GM19238 (cell line): ENCODE measurements around the gene SIGMAR1.
"Not testable (repeated sequence)": the region's sequence is repeated elsewhere in the genome, so short reads cannot be mapped to it uniquely, and the experiment has no call there.

Source experiments
- DNase-seq: peaks from one replicate; pipeline ENCODE4 v3.0.0; 2011; ENCODE audit warnings: low spot score; ENCODE audit not compliant: insufficient read length

The SIGMAR1 gene

DNA sequence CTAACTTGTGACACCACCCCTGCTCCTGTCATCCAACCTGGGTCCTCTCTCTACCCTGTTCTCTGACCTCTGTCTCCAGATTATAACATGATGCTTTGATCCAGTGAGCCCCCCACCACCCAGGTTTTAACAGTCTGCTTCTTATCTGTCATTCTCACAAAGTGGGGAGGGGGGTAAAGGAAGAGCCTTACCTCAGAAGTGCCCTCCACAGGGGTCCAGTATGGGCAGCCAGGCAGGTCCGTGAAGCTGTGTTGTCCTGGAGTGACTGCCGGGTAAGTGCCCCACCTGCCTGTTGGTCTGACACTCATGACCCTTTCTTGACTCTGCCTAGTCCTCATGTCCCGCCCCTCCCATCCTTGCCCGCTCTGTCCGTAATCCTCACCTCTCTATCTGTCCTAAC is 17.8 kb upstream of the SIGMAR1 start:
- DNase-seq = no peak

- DNase-seq = no peak
These were observed 16.9 kb upstream of the SIGMAR1 start for GRCh38 chr9:34654323-34655051.

GRCh38 chr9:34653151-34654072 is 15.8 kb upstream of the SIGMAR1 start:
- no peak for DNase-seq

DNA sequence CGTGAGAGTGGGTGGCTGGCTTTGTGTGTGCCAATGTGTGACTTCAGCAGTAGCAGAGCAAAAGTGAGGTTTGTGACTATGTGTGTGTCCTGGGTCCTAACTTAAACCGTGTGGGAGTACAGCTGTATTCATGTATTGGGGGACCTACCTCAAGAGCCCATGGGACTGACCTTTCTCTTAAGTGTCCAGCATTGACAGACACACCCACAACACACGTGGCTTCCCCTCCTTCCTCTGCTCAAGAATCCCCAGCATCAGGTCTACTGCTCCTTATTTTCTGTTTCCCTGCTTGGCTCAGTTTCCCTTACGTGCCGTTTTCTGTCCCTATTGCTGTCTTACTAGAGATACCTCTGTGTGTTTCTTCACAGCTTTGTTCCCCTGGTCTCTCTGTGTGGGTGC is 15.0 kb upstream of the SIGMAR1 start:
- no peak for DNase-seq

- DNase-seq = no peak
These were observed 14.5 kb upstream of the SIGMAR1 start, which contains the start of gene IL11RA for GRCh38 chr9:34651876-34652601. Gene IL11RA (plus strand): TSS chr9:34652185. CDS start chr9:34655218, 3,033 bp downstream.

DNA sequence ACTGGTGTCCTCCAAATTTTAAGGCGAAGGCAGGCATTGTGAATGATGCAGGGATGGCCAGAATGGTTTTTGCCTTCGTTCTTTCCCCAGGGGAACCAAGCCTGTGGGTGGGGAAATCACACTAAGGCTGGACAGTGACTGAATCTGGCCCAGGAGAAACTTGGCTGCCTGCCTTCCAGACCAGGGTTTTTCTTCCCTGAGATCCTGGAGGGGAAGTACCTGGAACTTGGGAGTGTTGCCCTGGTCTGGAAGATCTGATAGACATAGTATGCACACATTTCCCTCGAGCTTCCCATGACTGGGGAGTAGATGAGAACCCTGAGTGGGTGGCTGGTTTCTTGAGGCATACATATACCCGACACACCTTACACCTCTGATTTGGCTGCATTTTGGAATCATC is 13.7 kb upstream of the SIGMAR1 start:
- DNase-seq = no peak

- DNase-seq = no peak
These were observed 13.2 kb upstream of the SIGMAR1 start for GRCh38 chr9:34650816-34651215.

DNA sequence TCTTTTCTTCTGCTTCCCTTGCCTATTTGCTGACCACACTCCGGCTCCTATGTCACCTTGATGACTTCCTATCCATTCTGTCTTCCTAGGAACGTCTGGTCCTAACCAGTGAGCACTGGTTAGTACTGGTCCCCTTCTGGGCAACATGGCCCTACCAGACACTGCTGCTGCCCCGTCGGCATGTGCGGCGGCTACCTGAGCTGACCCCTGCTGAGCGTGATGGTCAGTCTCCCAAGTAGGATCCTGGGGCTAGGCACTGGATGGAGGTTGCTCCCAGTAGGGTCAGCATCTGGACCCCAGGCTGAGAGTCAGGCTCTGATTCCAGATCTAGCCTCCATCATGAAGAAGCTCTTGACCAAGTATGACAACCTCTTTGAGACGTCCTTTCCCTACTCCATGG is 11.1 kb upstream of the SIGMAR1 start:
- no peak for DNase-seq

DNA sequence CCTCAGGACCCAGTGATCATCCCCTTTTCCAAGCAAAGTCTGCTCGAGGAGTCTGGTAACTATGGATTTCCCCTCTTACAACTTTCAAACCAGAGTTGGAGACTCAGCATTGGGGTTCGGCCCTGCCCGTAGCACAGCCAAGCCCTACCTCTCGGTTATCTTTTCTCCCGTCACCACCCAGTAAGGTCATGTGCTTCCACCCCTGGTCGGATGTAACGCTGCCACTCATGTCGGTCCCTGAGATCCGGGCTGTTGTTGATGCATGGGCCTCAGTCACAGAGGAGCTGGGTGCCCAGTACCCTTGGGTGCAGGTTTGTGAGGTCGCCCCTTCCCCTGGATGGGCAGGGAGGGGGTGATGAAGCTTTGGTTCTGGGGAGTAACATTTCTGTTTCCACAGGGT is 10.1 kb upstream of the SIGMAR1 start:
- DNase-seq = no peak

- DNase-seq = no peak
These were observed 9.5 kb upstream of the SIGMAR1 start for GRCh38 chr9:34647084-34647403.

- DNase-seq = peak; percentile 98
These were observed 8.9 kb upstream of the SIGMAR1 start, which contains the start of gene GALT for GRCh38 chr9:34646211-34647083. Gene GALT (plus strand): TSS chr9:34646675. CDS start chr9:34646705, 30 bp downstream.

DNA sequence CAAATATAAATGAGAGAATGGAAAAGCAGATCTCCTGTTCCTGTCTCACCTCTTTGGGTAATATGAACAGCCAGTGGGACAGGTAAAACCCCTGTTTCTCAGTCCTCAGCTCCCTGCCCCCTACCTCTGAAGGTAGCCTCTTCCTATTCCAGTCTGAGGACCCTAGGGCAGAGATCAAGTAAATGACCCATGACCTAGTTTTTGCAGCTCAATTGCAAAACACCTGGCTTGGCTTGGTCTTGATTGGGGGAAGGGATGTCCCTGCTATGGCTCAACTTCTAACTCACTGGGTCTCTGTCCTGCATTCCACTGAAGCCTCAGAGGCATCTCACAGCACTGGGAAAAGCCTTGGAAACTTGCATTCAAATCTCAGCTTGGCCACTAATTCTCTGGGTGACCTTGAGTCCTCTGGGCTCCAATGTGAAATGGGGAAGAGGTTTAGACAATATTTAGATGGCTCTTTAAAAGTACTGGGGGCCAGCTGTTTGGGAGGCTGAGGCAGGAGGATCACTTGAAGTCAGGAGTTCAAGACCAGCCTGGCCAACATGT is 7.3 kb upstream of the SIGMAR1 start:
- no peak for DNase-seq

GRCh38 chr9:34642679-34643078 is 5.1 kb upstream of the SIGMAR1 start:
- DNase-seq = no peak

- not testable (repeated sequence) for DNase-seq
These were observed 1.7 kb upstream of the SIGMAR1 start for GRCh38 chr9:34639322-34639721.

DNA sequence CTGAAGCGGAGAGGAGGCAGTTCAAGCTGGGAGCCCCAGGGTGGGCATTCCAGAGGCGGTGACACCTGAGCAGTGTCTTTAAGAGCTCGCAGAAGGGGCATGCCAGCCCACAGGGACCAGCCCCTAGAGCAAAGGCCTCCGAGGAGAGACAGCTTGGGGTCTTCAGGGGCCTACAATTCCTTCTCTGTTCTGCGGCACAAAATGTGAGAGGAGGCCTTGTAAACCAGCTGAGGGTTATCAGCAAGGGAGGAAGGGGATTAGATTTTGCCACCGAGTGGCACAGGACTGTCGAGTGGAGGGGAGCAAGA is 505 bp upstream of the SIGMAR1 start:
- DNase-seq = no peak

GRCh38 chr9:34636791-34637355 is 714 bp downstream of the SIGMAR1 start:
- DNase-seq = no peak

- no peak for DNase-seq
These were observed 2.0 kb downstream of the SIGMAR1 start for GRCh38 chr9:34635556-34635955.

GRCh38 chr9:34634551-34635248 is 2.9 kb downstream of the SIGMAR1 start:
- no peak for DNase-seq

GRCh38 chr9:34633851-34634550 is 3.6 kb downstream of the SIGMAR1 start:
- peak; percentile 79 for DNase-seq
